Peyer's patch (tissue), 4 donors: Measurements from ENCODE around the gene FAF2.

ENCODE experiments used
- POLR2A ChIP-seq, 2 donors: fragments of 450-650 bp; IDR thresholded peaks; one replicate each; pipeline ENCODE4 v1.5.1; 2017; ENCODE audit warnings: antibody characterized with exemption in 2 of 2, mild to moderate bottlenecking in 2 of 2, moderate library complexity in 2 of 2
- TF ChIP-seq, protein P1 (sequence below), 6 experiments: fragments of 450-650 bp in 4 of 6; fragments of 200-600 bp in 2 of 6; sonication (generic) in 1 of 6; IDR thresholded peaks; one replicate each; pipeline ENCODE4 v1.5.1; 2017 to 2019; ENCODE audit warnings: antibody characterized with exemption in 6 of 6, mild to moderate bottlenecking in 3 of 6, moderate library complexity in 1 of 6

DNA sequence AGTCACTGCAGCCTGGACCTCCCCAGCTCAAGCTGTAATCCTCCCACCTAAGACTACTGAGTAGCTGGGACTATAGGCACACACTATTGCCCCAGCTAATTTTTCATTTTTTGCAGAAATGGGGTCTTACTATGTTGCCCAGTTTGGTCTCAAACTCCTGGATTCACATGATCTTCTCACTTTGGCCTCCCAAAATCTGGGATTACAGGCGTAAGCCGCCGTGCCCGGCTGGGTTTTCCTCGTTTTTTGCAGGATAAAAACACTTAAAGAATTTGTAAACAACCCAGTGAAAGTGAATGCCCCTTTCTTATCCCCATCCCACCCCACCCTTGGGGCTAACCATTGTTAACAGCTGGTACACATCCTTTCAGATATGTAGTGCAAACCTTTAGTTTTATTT, 39.6 kb upstream of the FAF2 start:
- TF ChIP-seq, protein P1, sequence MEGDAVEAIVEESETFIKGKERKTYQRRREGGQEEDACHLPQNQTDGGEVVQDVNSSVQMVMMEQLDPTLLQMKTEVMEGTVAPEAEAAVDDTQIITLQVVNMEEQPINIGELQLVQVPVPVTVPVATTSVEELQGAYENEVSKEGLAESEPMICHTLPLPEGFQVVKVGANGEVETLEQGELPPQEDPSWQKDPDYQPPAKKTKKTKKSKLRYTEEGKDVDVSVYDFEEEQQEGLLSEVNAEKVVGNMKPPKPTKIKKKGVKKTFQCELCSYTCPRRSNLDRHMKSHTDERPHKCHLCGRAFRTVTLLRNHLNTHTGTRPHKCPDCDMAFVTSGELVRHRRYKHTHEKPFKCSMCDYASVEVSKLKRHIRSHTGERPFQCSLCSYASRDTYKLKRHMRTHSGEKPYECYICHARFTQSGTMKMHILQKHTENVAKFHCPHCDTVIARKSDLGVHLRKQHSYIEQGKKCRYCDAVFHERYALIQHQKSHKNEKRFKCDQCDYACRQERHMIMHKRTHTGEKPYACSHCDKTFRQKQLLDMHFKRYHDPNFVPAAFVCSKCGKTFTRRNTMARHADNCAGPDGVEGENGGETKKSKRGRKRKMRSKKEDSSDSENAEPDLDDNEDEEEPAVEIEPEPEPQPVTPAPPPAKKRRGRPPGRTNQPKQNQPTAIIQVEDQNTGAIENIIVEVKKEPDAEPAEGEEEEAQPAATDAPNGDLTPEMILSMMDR (IDR thresholded peaks at IDR 0.05): no peak
- no peak for TF ChIP-seq POLR2A (IDR thresholded peaks at IDR 0.05)
